H1 (cell line): Measurements from ENCODE around the gene OR51M1.
"Not testable (repeated sequence)": the region's sequence is repeated elsewhere in the genome, so short reads cannot be mapped to it uniquely, and the experiment has no call there.

Experiments
- CTCF ChIP-seq, 3 experiments: IDR thresholded peaks; 1 replicate in 2 of 3; 2 replicates in 1 of 3; pipeline versions ENCODE4 v1.5.1 to v1.6.1; 2011; ENCODE audit warnings: low read length in 3 of 3, mild to moderate bottlenecking in 3 of 3, inconsistent platforms in 2 of 3, low read depth in 1 of 3, moderate library complexity in 1 of 3; ENCODE audit not compliant: insufficient read depth in 1 of 3; ENCODE audit errors: control extremely low read depth in 1 of 3
- EP300 ChIP-seq, 2 experiments: IDR thresholded peaks; 1 replicate in 1 of 2; 2 replicates in 1 of 2; pipeline ENCODE4 v1.6.1; 2011 to 2012; ENCODE audit warnings: low read depth in 2 of 2, low read length in 2 of 2, mild to moderate bottlenecking in 2 of 2, borderline replicate concordance in 1 of 2, inconsistent platforms in 1 of 2, moderate library complexity in 1 of 2
- EZH2 ChIP-seq: fragments of 200-600 bp; sonication (generic); IDR thresholded peaks from 2 replicates; pipeline ENCODE4 v1.7.1; 2012; ENCODE audit warnings: low read depth, mild to moderate bottlenecking, moderate library complexity, low read length, inconsistent platforms; ENCODE audit not compliant: severe bottlenecking
- PHF8 ChIP-seq: fragments of 200-600 bp; sonication (generic); conservative IDR thresholded peaks from 2 replicates; pipeline ENCODE4 v1.7.1; 2012; ENCODE audit warnings: low read depth, mild to moderate bottlenecking, inconsistent platforms, low read length, moderate library complexity
- POLR2A ChIP-seq, 2 experiments: IDR thresholded peaks; 1 replicate in 1 of 2; 2 replicates in 1 of 2; pipeline ENCODE4 v1.6.1; 2011; ENCODE audit warnings: low read depth in 2 of 2, low read length in 2 of 2, mild to moderate bottlenecking in 2 of 2; ENCODE audit errors: control extremely low read depth in 1 of 2
- SUZ12 ChIP-seq: fragments of 200-600 bp; sonication (generic); IDR thresholded peaks from 2 replicates; pipeline ENCODE4 v1.6.1; 2012; ENCODE audit warnings: mild to moderate bottlenecking, inconsistent platforms, low read length, moderate library complexity, mixed read lengths
- TAF1 ChIP-seq: IDR thresholded peaks from 2 replicates; pipeline ENCODE4 v1.6.1; 2011; ENCODE audit warnings: mild to moderate bottlenecking, low read depth, low read length
- TEAD4 ChIP-seq: IDR thresholded peaks from 2 replicates; pipeline ENCODE4 v1.6.1; 2012; ENCODE audit warnings: low read depth, low read length, inconsistent platforms, mixed read lengths

- not testable (repeated sequence) for TF ChIP-seq SUZ12; CTCF (IDR thresholded peaks at IDR 0.05; ENCODE audit: control extremely low read depth in 1 of 3, insufficient read depth in 1 of 3, low read depth in 1 of 3, low read length in 3 of 3); EZH2; EP300 (IDR thresholded peaks at IDR 0.05; ENCODE audit: borderline replicate concordance in 1 of 2, low read depth in 2 of 2, low read length in 2 of 2); POLR2A (IDR thresholded peaks at IDR 0.05; ENCODE audit: control extremely low read depth in 1 of 2, low read depth in 2 of 2, low read length in 2 of 2); TAF1; TEAD4; PHF8
These were observed 46.4 kb upstream of the OR51M1 start for GRCh38 chr11:5337253-5337652.
